GM19043 (cell line): ENCODE data around the gene FAM168A.

Source experiments
- ATAC-seq: cut with Tn5 transposase; IDR thresholded peaks from one replicate; pipeline ENCODE4 v1.9.1; 2021; ENCODE audit warnings: low read depth; ENCODE audit not compliant: unreplicated experiment

FAM168A gene

DNA sequence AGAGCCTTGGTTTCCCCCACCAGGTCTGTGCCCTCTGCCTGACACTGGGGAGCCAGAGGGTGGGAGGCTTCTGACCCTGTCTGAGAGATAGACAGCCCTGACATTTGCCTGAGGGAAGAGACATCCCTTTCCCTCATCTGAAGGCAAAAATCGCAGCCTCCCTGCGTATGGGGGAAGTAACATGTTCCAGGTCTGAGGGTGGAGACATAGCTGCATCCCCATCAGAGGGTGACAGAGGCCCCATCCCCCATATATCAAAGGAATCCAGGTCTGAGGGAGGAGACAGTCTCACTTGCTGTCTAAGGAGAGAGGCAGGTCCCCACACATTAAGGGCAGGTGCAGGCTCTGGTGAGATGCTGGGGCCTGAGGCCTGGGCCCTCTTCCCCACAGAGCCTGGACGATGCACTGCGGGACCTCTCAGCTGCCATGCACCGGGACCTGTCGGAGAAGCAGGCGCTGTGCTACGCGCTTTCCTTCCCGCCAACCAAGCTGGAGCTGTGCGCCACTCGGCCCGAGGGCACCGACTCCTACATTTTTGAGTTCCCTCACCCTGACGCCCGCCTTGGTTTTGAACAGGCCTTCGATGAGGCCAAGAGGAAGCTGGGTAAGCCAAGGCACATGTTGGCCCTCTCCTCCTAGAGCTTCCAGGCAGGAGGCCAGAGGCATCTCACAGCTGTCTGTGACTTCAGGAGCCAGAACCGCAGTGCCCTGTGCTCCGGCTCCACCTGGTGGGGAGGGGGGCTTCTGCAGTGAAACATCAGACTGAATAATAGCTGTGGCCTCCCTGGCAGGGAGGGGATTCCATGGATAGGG, 237.8 kb downstream of the FAM168A start:
- ATAC-seq, result no peak

DNA sequence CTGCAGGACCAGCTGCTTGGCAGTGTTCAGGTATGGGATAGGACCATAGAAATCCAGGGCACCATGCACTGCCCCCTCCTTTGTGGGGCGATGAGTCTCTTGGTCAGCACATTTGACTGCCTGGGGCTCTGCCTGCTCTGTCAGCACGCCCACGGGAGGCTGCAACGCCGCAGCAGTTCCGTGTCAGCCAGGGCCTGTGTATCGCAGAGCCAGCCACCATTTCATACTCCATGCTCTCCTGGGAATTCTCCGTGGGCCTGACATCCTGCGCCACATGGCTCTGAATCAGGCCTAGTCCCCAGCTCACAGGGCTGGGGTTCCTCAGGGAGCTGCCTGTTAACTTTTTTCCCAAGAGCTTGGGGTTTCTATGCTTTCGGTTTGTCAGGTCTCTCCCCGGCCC, 238.6 kb downstream of the FAM168A start:
- no peak for ATAC-seq

DNA sequence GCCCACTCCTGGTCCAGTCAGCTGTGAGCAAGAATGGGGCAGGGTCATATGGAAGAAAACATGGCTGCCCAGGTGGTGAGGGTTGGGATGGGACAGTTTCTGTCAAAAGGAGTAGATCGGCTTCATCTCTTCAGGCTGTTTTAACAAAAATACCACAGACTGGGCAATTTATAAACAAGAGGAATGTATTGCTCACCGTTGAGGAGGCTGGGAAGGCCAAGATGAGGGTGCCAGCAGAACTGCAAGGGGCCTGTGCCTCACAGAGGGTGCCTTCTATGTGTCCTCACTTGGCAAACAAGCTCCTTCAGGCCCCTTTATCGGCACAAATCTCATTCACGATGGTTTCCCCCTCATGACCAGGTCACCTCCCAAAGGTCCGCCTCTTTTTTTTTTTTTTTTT, 239.8 kb downstream of the FAM168A start:
- ATAC-seq, result no peak

DNA sequence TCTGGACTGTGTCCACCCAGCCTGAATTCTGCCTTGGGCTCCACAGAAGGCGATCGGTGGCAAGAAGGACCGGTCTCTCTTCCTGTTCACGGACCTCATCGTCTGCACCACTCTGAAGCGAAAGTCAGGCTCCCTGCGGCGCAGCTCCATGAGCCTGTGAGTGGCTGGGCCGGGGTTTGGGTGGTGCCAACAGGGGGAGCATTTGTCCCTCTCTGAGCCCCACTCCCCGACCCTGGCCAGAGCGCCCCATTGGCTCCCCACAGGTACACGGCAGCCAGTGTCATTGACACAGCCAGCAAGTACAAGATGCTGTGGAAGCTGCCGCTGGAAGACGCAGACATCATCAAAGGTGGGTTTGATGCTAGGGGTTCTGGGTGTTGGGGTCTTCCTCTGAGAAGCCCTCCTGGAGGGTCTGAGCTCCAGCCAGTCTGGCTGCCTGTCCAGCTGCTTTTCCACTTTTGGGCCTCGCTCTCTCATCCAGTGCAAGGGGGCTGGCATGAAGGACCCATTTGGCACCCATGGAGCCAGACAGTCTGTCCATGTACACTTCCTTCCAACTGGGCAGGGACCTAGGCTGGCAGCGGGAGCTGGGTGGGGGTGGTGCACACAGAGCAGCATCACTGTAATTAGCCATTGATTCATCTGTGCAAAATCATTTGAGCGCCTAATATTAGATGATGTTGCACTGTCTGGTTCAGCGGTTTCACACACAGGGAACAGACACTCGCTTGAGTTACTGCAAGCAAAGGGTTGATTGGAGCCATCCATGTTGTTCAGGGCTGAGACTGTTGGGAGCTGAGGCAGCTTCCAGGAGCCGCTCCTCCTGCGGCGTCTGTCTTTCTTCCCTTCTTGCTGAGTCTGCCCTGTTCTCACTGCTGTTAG, 240.7 kb downstream of the FAM168A start:
- ATAC-seq, result no peak

DNA sequence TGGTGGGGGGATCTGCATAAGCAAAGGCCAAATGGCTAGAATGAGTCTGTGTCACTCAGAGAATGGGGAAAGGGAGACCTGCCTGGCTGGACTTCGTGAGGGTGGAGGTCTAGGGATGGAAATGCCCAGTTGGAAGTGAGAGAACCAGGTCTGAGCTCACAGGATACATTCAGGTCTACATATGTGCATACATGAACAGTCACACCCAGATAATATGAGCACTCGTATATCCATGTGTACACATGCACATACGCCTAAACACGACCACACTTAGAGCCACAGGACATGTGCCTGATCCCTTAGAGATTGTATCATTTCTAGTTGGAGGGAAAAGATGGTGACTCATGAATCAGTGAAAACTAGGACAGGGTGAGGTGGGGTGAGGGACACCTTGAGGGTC, 242.8 kb downstream of the FAM168A start:
- no peak for ATAC-seq

DNA sequence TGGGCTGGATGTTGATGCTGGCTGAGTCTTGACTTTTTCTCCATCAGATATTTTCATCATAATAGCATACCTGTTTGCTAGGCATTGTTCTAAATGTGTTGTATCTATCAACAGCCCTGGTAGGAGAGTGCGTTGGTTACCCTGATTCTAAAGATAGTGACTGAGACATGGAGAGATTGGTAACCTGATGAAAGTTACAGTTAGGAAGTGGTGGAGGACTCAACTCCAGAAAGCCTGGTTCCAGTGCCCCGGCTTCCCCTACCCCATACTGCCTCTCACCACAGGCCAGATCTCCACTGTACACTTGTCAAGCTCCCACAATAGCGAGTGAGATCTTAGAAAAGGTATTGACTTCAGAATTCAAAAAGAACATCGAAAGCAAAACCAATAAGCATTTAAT, 244.5 kb downstream of the FAM168A start:
- ATAC-seq, result no peak

DNA sequence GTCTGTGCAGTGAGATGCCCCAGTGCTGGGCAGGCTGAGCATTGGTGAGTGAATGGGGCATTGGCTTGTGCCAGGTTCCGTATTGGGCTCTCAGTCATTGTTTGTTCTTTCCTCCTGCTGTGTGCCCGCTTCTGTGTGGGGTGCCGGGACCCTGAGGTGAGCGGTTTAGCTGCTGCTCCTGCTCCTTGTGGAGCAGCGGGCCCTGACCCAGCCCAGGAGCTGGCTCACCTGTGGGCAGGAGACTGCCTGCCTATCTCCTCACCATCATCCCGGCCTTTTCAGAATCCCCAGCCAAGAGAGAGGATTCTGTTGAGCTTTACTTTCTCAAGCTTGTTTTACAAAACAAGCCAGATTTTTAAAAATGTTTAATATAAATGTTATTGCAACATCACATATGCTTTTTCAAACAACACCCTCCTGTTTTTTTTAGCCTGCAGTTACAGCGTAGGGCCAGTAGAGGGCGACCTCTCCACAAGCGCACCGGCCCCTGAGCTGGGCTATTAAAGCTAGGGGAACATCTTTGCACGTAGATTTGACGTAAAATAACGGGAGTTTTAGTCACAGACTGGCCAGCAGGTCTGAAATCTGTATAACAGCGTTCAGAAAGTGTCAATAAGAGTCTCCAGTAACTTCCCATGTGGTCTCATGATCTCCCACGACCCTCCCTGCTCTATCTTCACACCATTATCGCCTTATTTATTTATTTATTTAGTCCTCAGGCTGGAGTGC, 246.8 kb downstream of the FAM168A start:
- no peak for ATAC-seq
